Gastrocnemius medialis (tissue), 4 donors: ENCODE measurements around the gene RAB17. TPM values are rescaled to one million over a fixed set of nuclear protein-coding genes. Genes with fewer than 3 reads are reported as not detected.

ENCODE experiments used
- ATAC-seq, 2 donors: fragments of 150-250 bp; one replicate each; pipeline ENCODE4 v1.9.1; 2016
- DNase-seq, 2 donors: peaks; one replicate each; pipeline ENCODE4 v3.0.0-alpha.2; 2019
- H3K27ac ChIP-seq, 4 donors: fragments of 200-600 bp; sonication (generic); 1 replicate in 1 of 4; 2 replicates in 3 of 4; pipeline ENCODE4 v1.5.1; 2016 to 2018; ENCODE audit warnings: mild to moderate bottlenecking in 2 of 4, moderate library complexity in 1 of 4
- H3K27me3 ChIP-seq, 3 donors: fragments of 200-600 bp; sonication (generic) in 2 of 3; 1 replicate in 1 of 3; 2 replicates in 2 of 3; pipeline versions ENCODE4 v1.5.1 to v1.6.0; 2016 to 2019; ENCODE audit warnings: mild to moderate bottlenecking in 1 of 3, moderate library complexity in 1 of 3
- H3K36me3 ChIP-seq, 2 donors: fragments of 200-600 bp; sonication (generic) in 1 of 2; one replicate each; pipeline ENCODE4 v1.5.1; 2017 to 2018
- H3K4me1 ChIP-seq, 2 donors: fragments of 200-600 bp; sonication (generic) in 1 of 2; one replicate each; pipeline ENCODE4 v1.5.1; 2016 to 2017; ENCODE audit warnings: mild to moderate bottlenecking in 2 of 2
- H3K4me3 ChIP-seq, 4 donors: fragments of 200-600 bp; sonication (generic) in 3 of 4; 1 replicate in 1 of 4; 2 replicates in 3 of 4; pipeline ENCODE4 v1.5.1; 2016 to 2019; ENCODE audit warnings: mild to moderate bottlenecking in 2 of 4
- H3K9me3 ChIP-seq, 3 donors: fragments of 200-600 bp; sonication (generic) in 2 of 3; 1 replicate in 1 of 3; 2 replicates in 2 of 3; pipeline ENCODE4 v1.5.1; 2016 to 2019
- CTCF ChIP-seq, 5 experiments: fragments of 450-650 bp in 3 of 5; fragments of 200-600 bp in 2 of 5; sonication (generic) in 2 of 5; IDR thresholded peaks in 4 of 5; conservative IDR thresholded peaks in 1 of 5; 1 replicate in 4 of 5; 2 replicates in 1 of 5; pipeline ENCODE4 v1.5.1; 2016 to 2019; ENCODE audit warnings: antibody characterized with exemption in 5 of 5, mild to moderate bottlenecking in 3 of 5, moderate library complexity in 3 of 5
- POLR2A ChIP-seq, 2 donors: fragments of 450-650 bp; IDR thresholded peaks; one replicate each; pipeline ENCODE4 v1.6.1; 2017; ENCODE audit warnings: antibody characterized with exemption in 2 of 2, mild to moderate bottlenecking in 2 of 2, moderate library complexity in 2 of 2
- in situ Hi-C, 4 donors: fragments of 200-750 bp; cut with MboI; loops; one replicate each; pipeline versions ENCODE4 v1.15.0 to v1.8.0; 2017; ENCODE audit warnings: low sequenced_read_pairs in 4 of 4
- intact Hi-C: fragments of 100-400 bp; cut with DNase I; formaldehyde crosslinking; loops from one replicate; pipeline ENCODE4 v1.15.1; 2023; ENCODE audit warnings: low total_unique reads
- total RNA-seq, 4 donors: library from RNA; depleted of rRNA; stranded (reverse); fragments of >200 nt; gene quantifications; one replicate each; pipeline versions ENCODE4 v1.1.0 to v1.2.3, GENCODE V29; 2016

The RAB17 gene
- total RNA-seq, 4 donors from 2014 or later, result 0.42 to 1.3 TPM; not detected in 2

- no peak overlapping the region for H3K27ac ChIP-seq
- intact Hi-C loops, result no loop called here
- DNase-seq (no peak), ATAC-seq (no peak)
- H3K27me3 ChIP-seq, result no peaks in the 10 kb centered on the region
- TF ChIP-seq POLR2A (IDR thresholded peaks at IDR 0.05) (no peak), CTCF (IDR thresholded peaks at IDR 0.05 in 4 of 5, conservative IDR thresholded peaks at IDR 0.05 in 1 of 5) (no peak)
- no peaks in the 10 kb centered on the region for H3K9me3 ChIP-seq
- in situ Hi-C loops, result loop anchor here in 1 of 4 donors (10.0 kb wide), 2 partner anchors 62 to 152 kb away; no protein-coding TSS in a partner anchor
- H3K4me3 ChIP-seq, result no peak overlapping the region
- no peaks in the 10 kb centered on the region for H3K36me3 ChIP-seq
- peaks cover 14 to 15% of the 10 kb centered on the region in 2 donors for H3K4me1 ChIP-seq
These were observed 2.5 kb upstream of the RAB17 start for GRCh38 chr2:237593036-237593435.

GRCh38 chr2:237592425-237592980, 2.0 kb upstream of the RAB17 start:
- DNase-seq, result no peak
- Histone ChIP-seq H3K27ac (no peak overlapping the region), H3K27me3 (no peaks in the 10 kb centered on the region), H3K4me3 (no peak overlapping the region), H3K36me3 (no peaks in the 10 kb centered on the region), H3K9me3 (no peaks in the 10 kb centered on the region), H3K4me1 (peaks cover 14 to 15% of the 10 kb centered on the region in 2 donors)
- no peak for TF ChIP-seq POLR2A (IDR thresholded peaks at IDR 0.05)
- no peak for TF ChIP-seq CTCF (IDR thresholded peaks at IDR 0.05 in 4 of 5, conservative IDR thresholded peaks at IDR 0.05 in 1 of 5)
- in situ Hi-C loops, result loop anchor here in 1 of 4 donors (10.0 kb wide), 2 partner anchors 62 to 152 kb away; no protein-coding TSS in a partner anchor
- no peak for ATAC-seq
- intact Hi-C loops, result no loop called here

- TF ChIP-seq CTCF (IDR thresholded peaks at IDR 0.05 in 4 of 5, conservative IDR thresholded peaks at IDR 0.05 in 1 of 5), result no peak
- no peak for TF ChIP-seq POLR2A (IDR thresholded peaks at IDR 0.05)
- ATAC-seq, result no peak
- peaks cover 14 to 15% of the 10 kb centered on the region in 2 donors for H3K4me1 ChIP-seq
- no peak overlapping the region for H3K27ac ChIP-seq
- no peak overlapping the region for H3K4me3 ChIP-seq
- no peak for DNase-seq
- in situ Hi-C loops, result loop anchor here in 1 of 4 donors (10.0 kb wide), 2 partner anchors 63 to 153 kb away; no protein-coding TSS in a partner anchor
- no peaks in the 10 kb centered on the region for H3K9me3 ChIP-seq
- intact Hi-C loops, result no loop called here
- H3K27me3 ChIP-seq, result no peaks in the 10 kb centered on the region
- H3K36me3 ChIP-seq, result no peaks in the 10 kb centered on the region
These were observed 777 bp upstream of the RAB17 start for GRCh38 chr2:237591141-237591881.

GRCh38 chr2:237588044-237588696, 2.4 kb downstream of the RAB17 start:
- H3K27ac ChIP-seq, result no peak overlapping the region
- H3K4me3 ChIP-seq, result no peak overlapping the region
- no peak for ATAC-seq
- no peaks in the 10 kb centered on the region for H3K36me3 ChIP-seq
- no peak for TF ChIP-seq CTCF (IDR thresholded peaks at IDR 0.05 in 4 of 5, conservative IDR thresholded peaks at IDR 0.05 in 1 of 5)
- TF ChIP-seq POLR2A (IDR thresholded peaks at IDR 0.05), result no peak
- intact Hi-C loops, result no loop called here
- H3K4me1 ChIP-seq, result peaks cover 4 to 5% of the 10 kb centered on the region in 2 donors
- in situ Hi-C loops, result loop anchor here in 2 of 4 donors (5.0 to 10.0 kb wide), 2 partner anchors 89 to 157 kb away; no protein-coding TSS in a partner anchor
- no peaks in the 10 kb centered on the region for H3K27me3 ChIP-seq
- DNase-seq, result no peak
- no peaks in the 10 kb centered on the region for H3K9me3 ChIP-seq
